Ovary (tissue), 9 donors: ENCODE data around the gene LARGE1. TPM values are rescaled to one million over a fixed set of nuclear protein-coding genes. Genes with fewer than 3 reads are reported as not detected.

Experiments
- DNase-seq, 5 donors: peaks; one replicate each; pipeline ENCODE4 v3.0.0-alpha.2; 2019 to 2020
- H3K27ac ChIP-seq, 2 donors: fragments of 200-600 bp; one replicate each; pipeline versions ENCODE4 v1.5.1 to v1.8.0; 2019 to 2022
- H3K27me3 ChIP-seq: fragments of 200-600 bp; one replicate; pipeline ENCODE4 v1.8.0; 2022
- H3K36me3 ChIP-seq: fragments of 200-600 bp; sonication (generic); one replicate; pipeline ENCODE4 v1.5.1; 2019
- H3K4me1 ChIP-seq: one replicate; pipeline ENCODE4 v1.8.1; 2013; ENCODE audit warnings: mild to moderate bottlenecking, moderate library complexity; ENCODE audit not compliant: insufficient read depth
- H3K4me3 ChIP-seq: fragments of 200-600 bp; sonication (generic); one replicate; pipeline ENCODE4 v1.5.1; 2017
- H3K9me3 ChIP-seq, 2 donors: fragments of 200-600 bp in 1 of 2; sonication (generic) in 1 of 2; one replicate each; pipeline versions ENCODE4 v1.5.1 to v1.8.1; 2013 to 2019; ENCODE audit warnings: mild to moderate bottlenecking in 1 of 2, moderate library complexity in 1 of 2
- EP300 ChIP-seq: sonication (generic); formaldehyde crosslinking; IDR thresholded peaks from one replicate; pipeline ENCODE4 v1.6.1; 2017; ENCODE audit warnings: antibody characterized with exemption
- POLR2A ChIP-seq: fragments of 450-650 bp; IDR thresholded peaks from one replicate; pipeline ENCODE4 v1.6.1; 2017; ENCODE audit warnings: antibody characterized with exemption, mild to moderate bottlenecking, moderate library complexity
- WGBS, 3 donors: extraction: QIAGEN DNeasy Blood & Tissue Kit in 1 of 3; methylation state at CpG; one replicate each; pipeline versions ENCODE4 v1.1.5 to v1.1.7; 2013 to 2017; 5-methylcytosine and 5-hydroxymethylcytosine counted together
- intact Hi-C, 4 donors: fragments of 100-400 bp; cut with DNase I; formaldehyde crosslinking; loops; one replicate each; pipeline versions ENCODE4 v1.11.0 to v1.15.1; 2022 to 2023
- polyA plus RNA-seq, 2 donors: library from polyadenylated mRNA; stranded (reverse); fragments of 200-250 nt in 1 of 2; fragments of 350-450 nt in 1 of 2; fragmentation: Illumina TruSeq in 1 of 2; extraction: RNeasy Lipid Tissue Mini Kit (QIAGEN cat#74804) in 1 of 2; gene quantifications; one replicate each; pipeline ENCODE4 v1.2.3, GENCODE V29; 2013 to 2014
- total RNA-seq, 7 donors: library from RNA; depleted of rRNA in 2 of 7; stranded (reverse); fragments of >200 nt in 2 of 7; fragmentation: NEBNext Ultra II Directional in 3 of 7; extraction: Animal tissue kit (Norgen Biotek cat#: 25700) in 3 of 7; gene quantifications; one replicate each; pipeline versions ENCODE4 v1.1.0 to v1.2.4, GENCODE V29; 2016 to 2023
- TF ChIP-seq, protein P1 (sequence below), 3 donors: fragments of 450-650 bp in 2 of 3; fragments of 200-600 bp in 1 of 3; IDR thresholded peaks; one replicate each; pipeline versions ENCODE4 v1.5.1 to v1.8.0; 2016 to 2022; ENCODE audit warnings: antibody characterized with exemption in 3 of 3, mild to moderate bottlenecking in 1 of 3
- donor health status: DM: no; HTN: no; CAD: no; lungs with moderate emphysema.
- donor health status: DM: no; HTN: no; CAD: no.
- donor health status: Bipolar disorder and iron deficiency.
- donor health status: DM: yes; HTN: yes; CAD: no.
- donor health status: DM: no; HTN: no; CAD: no.
- donor health status: DM: yes; HTN: yes; CAD: no.

LARGE1 gene
- total and polyA plus RNA-seq, 9 donors = 13.4 to 67.6 (median 36.8) TPM

DNA sequence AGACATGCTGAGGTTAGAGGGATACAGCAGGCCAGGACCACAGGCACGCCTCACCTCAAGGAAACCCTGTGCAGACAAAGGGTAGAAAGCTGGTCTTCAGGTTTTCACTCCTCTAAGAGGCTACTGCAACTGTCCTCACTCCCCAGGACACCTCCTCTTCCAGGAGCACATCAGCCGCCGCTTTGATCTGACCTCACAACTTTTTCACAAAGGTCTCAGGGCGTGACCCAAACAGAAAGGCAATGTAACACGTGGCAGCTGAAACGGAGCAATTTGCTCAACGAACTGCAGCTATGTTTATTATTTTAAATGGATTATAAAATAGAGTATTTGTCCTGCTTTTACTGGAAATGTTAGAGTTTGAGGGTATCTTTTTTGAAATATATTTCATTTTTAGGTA, 46.1 kb downstream of the LARGE1 start:
- H3K9me3 ChIP-seq = no peaks in the 10 kb centered on the region
- no peak overlapping the region for H3K4me3 ChIP-seq
- TF ChIP-seq, protein P1, sequence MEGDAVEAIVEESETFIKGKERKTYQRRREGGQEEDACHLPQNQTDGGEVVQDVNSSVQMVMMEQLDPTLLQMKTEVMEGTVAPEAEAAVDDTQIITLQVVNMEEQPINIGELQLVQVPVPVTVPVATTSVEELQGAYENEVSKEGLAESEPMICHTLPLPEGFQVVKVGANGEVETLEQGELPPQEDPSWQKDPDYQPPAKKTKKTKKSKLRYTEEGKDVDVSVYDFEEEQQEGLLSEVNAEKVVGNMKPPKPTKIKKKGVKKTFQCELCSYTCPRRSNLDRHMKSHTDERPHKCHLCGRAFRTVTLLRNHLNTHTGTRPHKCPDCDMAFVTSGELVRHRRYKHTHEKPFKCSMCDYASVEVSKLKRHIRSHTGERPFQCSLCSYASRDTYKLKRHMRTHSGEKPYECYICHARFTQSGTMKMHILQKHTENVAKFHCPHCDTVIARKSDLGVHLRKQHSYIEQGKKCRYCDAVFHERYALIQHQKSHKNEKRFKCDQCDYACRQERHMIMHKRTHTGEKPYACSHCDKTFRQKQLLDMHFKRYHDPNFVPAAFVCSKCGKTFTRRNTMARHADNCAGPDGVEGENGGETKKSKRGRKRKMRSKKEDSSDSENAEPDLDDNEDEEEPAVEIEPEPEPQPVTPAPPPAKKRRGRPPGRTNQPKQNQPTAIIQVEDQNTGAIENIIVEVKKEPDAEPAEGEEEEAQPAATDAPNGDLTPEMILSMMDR (IDR thresholded peaks at IDR 0.05) = no peak
- TF ChIP-seq EP300 = no peak
- no peak for TF ChIP-seq POLR2A
- H3K27ac ChIP-seq = no peak overlapping the region
- H3K4me1 ChIP-seq = peaks cover 12% of the 10 kb centered on the region
- WGBS, 3 donors = 83 to 89% (median 88%) methylated on average over 7 of the region's 7 CpGs
- intact Hi-C loops = loop anchor here in 1 of 4 donors (5.0 kb wide), 1 partner anchor 38 kb away; no protein-coding TSS in a partner anchor
- H3K36me3 ChIP-seq = no peaks in the 10 kb centered on the region
- no peak for DNase-seq
- H3K27me3 ChIP-seq = no peaks in the 10 kb centered on the region

DNA sequence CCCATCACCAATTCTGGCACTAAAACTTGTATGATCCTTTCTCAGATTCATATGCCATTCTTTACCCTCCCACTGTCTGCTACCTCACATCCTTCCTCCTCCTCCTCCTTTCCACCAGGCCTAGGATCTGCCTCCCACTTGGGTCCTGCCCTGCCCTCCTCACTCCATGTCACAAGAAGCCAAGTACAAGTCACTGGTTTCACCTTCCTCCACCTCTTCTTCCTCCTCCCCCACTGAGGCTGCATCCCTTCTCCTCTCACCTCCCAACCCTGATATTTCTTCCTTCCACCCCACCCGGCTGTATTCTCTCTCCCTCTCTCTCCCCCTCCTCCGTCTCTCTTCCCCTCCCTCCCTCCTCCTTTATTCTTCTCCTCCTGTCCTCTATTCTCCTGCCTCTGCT, 46.6 kb downstream of the LARGE1 start:
- Histone ChIP-seq H3K27me3 (no peaks in the 10 kb centered on the region), H3K4me1 (peaks cover 14% of the 10 kb centered on the region), H3K4me3 (no peak overlapping the region), H3K36me3 (no peaks in the 10 kb centered on the region), H3K27ac (no peak overlapping the region), H3K9me3 (no peaks in the 10 kb centered on the region)
- TF ChIP-seq EP300 (no peak), POLR2A (no peak)
- TF ChIP-seq, protein P1 (IDR thresholded peaks at IDR 0.05) = no peak
- DNase-seq = no peak
- WGBS, 3 donors = 70 to 82% (median 81%) methylated on average over 2 of the region's 2 CpGs
- intact Hi-C loops = loop anchor here in 1 of 4 donors (5.0 kb wide), 1 partner anchor 39 kb away; no protein-coding TSS in a partner anchor

DNA sequence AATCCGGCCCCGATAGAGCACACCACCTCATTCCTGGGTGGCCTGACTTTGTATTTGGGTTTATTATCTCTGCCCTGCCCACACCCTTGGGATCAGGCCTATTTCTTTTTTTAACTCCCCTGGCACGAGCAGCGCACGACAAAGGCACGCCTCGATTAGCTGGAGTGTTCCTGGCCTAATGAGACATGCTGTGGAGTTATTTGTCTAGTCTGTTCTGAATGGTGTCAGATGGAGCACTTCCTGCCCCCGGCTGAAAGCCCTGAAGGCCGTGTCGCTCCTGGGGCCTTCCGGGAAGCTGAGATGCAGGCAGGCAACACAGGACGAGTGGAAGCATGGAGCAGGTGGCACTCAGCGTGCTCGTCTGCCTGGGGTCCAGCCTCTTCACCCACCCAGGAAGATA, 47.1 kb downstream of the LARGE1 start:
- Histone ChIP-seq H3K4me3 (no peak overlapping the region), H3K4me1 (peaks cover 14% of the 10 kb centered on the region), H3K9me3 (no peaks in the 10 kb centered on the region), H3K36me3 (no peaks in the 10 kb centered on the region), H3K27ac (no peak overlapping the region), H3K27me3 (no peaks in the 10 kb centered on the region)
- intact Hi-C loops = loop anchor here in 1 of 4 donors (5.0 kb wide), 1 partner anchor 39 kb away; no protein-coding TSS in a partner anchor
- WGBS, 3 donors = 20 to 33% (median 24%) methylated on average over 14 of the region's 14 CpGs
- DNase-seq = peak in 4 of 5 donors; percentile 22 to 47 (median 32)
- TF ChIP-seq, protein P1 (IDR thresholded peaks at IDR 0.05) = no peak
- no peak for TF ChIP-seq POLR2A
- TF ChIP-seq EP300 = no peak

DNA sequence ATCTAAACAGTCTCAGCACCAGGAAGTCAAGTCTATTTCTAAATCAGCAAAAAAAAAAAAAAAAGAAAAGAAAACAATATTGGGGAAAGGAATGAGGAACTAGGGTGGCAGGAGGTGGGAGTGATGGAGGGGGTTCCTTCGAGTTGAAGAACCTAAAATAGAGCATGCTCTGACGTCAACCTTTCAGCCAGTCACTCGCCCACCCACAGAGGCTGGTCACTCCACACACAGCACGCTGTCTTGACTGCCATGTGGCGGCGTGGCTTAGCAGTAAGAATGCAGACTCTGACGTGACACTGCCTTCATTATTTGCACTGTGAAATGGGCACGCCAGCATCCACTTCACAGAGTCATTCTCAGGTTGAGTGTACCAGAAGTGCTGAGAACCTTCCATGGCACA, 48.3 kb downstream of the LARGE1 start:
- TF ChIP-seq EP300 = no peak
- intact Hi-C loops = loop anchor here in 1 of 4 donors (5.0 kb wide), 1 partner anchor 40 kb away; no protein-coding TSS in a partner anchor
- Histone ChIP-seq H3K4me1 (peaks cover 18% of the 10 kb centered on the region), H3K27ac (no peak overlapping the region), H3K4me3 (no peak overlapping the region), H3K27me3 (no peaks in the 10 kb centered on the region), H3K9me3 (no peaks in the 10 kb centered on the region), H3K36me3 (no peaks in the 10 kb centered on the region)
- no peak for DNase-seq
- WGBS, 3 donors = 70 to 76% (median 72%) methylated on average over 8 of the region's 8 CpGs

DNA sequence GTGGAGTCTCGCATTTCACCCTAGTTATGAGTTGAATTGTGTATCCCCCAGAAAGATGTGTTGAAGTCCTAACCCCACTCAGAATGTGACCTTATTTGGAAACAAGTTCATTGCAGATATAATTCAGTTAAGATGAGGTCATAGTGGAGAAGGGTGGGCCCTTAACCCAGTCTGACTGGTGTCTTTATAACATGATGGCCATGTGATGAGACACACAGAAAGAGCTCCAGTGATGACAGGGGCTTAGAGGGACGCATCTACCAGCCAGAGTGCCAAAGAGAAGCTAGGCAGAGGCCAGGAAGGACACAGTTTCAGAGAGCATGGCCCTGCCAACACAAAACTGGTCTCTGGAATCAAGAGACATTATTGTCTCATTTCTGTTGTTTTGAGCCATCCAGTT, 50.3 kb downstream of the LARGE1 start:
- 81 to 96% (median 84%) methylated on average over 2 of the region's 2 CpGs for WGBS, 3 donors

More for the DNA sequence above, 50.3 kb downstream of the LARGE1 start:
- H3K4me3 ChIP-seq = no peak overlapping the region
- no peak for DNase-seq
- no peaks in the 10 kb centered on the region for H3K27me3 ChIP-seq
- no peaks in the 10 kb centered on the region for H3K9me3 ChIP-seq
- H3K36me3 ChIP-seq = no peaks in the 10 kb centered on the region
- TF ChIP-seq POLR2A = no peak
- TF ChIP-seq, protein P1 (IDR thresholded peaks at IDR 0.05) = no peak
- no peak for TF ChIP-seq EP300
- peaks cover 18% of the 10 kb centered on the region for H3K4me1 ChIP-seq
- intact Hi-C loops = loop anchor here in 2 of 4 donors (5.0 kb wide), 2 partner anchors 37 to 42 kb away; no protein-coding TSS in a partner anchor
- no peak overlapping the region for H3K27ac ChIP-seq
